Tibial artery (tissue), 4 donors: ENCODE data around the gene GRK4.

Source experiments
- DNase-seq, 2 donors: peaks; one replicate each; pipeline ENCODE4 v3.0.0-alpha.2; 2019
- H3K27ac ChIP-seq, 2 donors: fragments of 200-600 bp; sonication (generic) in 1 of 2; 1 replicate in 1 of 2; 2 replicates in 1 of 2; pipeline ENCODE4 v1.5.1; 2018 to 2019; ENCODE audit warnings: mild to moderate bottlenecking in 1 of 2
- H3K27me3 ChIP-seq, 2 donors: fragments of 200-600 bp; sonication (generic) in 1 of 2; one replicate each; pipeline versions ENCODE4 v1.5.1 to v1.6.0; 2016 to 2019
- H3K36me3 ChIP-seq, 3 donors: fragments of 200-600 bp; sonication (generic) in 2 of 3; one replicate each; pipeline ENCODE4 v1.5.1; 2016 to 2019; ENCODE audit warnings: mild to moderate bottlenecking in 2 of 3
- H3K4me1 ChIP-seq, 4 donors: fragments of 200-600 bp; sonication (generic) in 2 of 4; 1 replicate in 3 of 4; 2 replicates in 1 of 4; pipeline ENCODE4 v1.5.1; 2016 to 2019
- H3K4me3 ChIP-seq, 2 donors: fragments of 200-600 bp; sonication (generic) in 1 of 2; 1 replicate in 1 of 2; 2 replicates in 1 of 2; pipeline ENCODE4 v1.5.1; 2018 to 2019; ENCODE audit warnings: mild to moderate bottlenecking in 2 of 2
- H3K9me3 ChIP-seq, 3 donors: fragments of 200-600 bp; sonication (generic) in 1 of 3; one replicate each; pipeline ENCODE4 v1.5.1; 2016 to 2019
- intact Hi-C: fragments of 100-400 bp; cut with DNase I; formaldehyde crosslinking; loops from one replicate; pipeline ENCODE4 v1.15.0; 2023; ENCODE audit warnings: low total_unique reads
- TF ChIP-seq, protein P1 (sequence below), 2 experiments: fragments of 200-600 bp in 1 of 2; fragments of 450-650 bp in 1 of 2; IDR thresholded peaks; one replicate each; pipeline ENCODE4 v1.5.1; 2017 to 2019; ENCODE audit warnings: antibody characterized with exemption in 2 of 2, mild to moderate bottlenecking in 1 of 2, moderate library complexity in 1 of 2

Gene GRK4

DNA sequence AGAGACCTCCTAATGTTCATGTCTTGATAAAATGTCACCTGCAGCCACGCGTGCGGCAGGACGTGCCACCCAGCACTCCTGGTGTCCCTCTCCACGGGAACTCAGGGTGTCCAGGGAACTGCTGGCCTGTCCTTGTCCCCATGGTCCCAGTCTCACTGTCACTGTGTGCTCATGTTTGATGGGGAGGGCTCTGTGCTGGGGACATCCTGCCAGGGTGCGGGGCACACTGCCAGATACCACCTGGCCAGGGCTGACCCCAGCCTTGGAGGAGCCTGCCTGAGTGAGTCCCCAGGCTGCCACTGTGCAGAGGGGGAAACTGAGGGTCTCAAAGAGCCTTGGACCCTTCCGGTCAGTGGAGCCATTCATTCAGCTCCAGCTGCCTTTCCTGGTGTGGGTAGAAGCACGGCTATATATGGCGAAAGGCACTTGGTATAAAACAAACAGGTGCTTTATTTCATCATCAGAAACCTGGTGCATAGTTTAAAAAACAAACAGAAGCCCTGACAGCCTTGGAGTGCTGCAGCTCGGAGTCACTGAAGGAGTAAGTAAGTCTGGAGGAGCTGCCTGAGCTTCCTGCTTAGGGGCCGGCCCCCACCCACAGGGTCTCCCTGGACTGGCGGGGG is 33.1 kb upstream of the GRK4 start:
- TF ChIP-seq, protein P1, sequence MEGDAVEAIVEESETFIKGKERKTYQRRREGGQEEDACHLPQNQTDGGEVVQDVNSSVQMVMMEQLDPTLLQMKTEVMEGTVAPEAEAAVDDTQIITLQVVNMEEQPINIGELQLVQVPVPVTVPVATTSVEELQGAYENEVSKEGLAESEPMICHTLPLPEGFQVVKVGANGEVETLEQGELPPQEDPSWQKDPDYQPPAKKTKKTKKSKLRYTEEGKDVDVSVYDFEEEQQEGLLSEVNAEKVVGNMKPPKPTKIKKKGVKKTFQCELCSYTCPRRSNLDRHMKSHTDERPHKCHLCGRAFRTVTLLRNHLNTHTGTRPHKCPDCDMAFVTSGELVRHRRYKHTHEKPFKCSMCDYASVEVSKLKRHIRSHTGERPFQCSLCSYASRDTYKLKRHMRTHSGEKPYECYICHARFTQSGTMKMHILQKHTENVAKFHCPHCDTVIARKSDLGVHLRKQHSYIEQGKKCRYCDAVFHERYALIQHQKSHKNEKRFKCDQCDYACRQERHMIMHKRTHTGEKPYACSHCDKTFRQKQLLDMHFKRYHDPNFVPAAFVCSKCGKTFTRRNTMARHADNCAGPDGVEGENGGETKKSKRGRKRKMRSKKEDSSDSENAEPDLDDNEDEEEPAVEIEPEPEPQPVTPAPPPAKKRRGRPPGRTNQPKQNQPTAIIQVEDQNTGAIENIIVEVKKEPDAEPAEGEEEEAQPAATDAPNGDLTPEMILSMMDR (IDR thresholded peaks at IDR 0.05) = no peak
- Histone ChIP-seq H3K4me1 (peaks cover 0 to 29% (median 11%) of the 10 kb centered on the region in 4 donors), H3K9me3 (no peaks in the 10 kb centered on the region), H3K27ac (peak overlapping the region; percentile 4 to 29), H3K27me3 (no peaks in the 10 kb centered on the region), H3K4me3 (no peak overlapping the region), H3K36me3 (peaks cover 24 to 76% (median 58%) of the 10 kb centered on the region in 3 donors)
- intact Hi-C loops = loop anchor here (10.0 kb wide), 2 partner anchors 165 to 1955 kb away; partner anchors contain the start of gene DGKQ
- DNase-seq = peak; percentile 17 to 63

DNA sequence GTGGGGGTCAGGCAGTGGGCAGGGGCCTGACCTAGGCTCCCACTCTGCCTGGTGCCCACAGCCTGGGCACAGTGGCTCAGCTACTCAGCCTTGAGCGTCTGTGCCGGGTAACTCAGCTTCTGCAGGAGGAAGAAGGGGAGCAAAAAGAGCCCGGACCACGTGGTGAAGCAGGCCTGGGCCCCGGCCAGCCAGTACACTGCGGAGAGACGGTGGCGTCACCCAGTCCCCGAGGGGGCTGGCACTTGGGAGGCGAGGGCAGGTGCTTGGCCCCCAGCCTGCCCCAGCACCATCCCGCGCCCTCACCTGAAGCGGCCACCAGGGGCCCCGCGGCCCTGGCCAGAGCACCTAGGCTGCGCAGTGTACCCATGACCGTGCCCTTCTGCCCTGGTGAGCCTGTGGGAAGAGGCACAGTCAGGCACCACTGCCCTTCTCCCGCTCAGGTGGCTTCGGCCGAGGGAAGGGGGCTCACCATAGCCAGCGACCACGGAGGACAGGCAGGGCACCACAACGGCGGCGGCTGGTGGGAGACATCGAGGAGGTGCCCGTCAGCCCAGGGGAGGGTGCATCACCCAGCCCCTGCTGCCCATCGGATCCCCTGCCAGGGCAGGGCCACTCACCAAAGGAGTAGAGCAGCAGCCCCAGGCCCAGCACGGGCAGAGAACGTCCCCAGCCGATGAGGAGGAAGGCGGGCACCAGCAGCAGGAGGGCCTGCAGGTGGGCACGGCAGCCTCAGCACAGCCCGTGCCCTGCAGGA is 32.4 kb upstream of the GRK4 start:
- TF ChIP-seq, protein P1 (IDR thresholded peaks at IDR 0.05) = no peak
- H3K9me3 ChIP-seq = no peaks in the 10 kb centered on the region
- H3K27me3 ChIP-seq = no peaks in the 10 kb centered on the region
- intact Hi-C loops = loop anchor here (10.0 kb wide), 2 partner anchors 166 to 1956 kb away; partner anchors contain the start of gene DGKQ
- H3K36me3 ChIP-seq = peaks cover 21 to 69% (median 53%) of the 10 kb centered on the region in 3 donors
- peaks cover 0 to 36% (median 18%) of the 10 kb centered on the region in 4 donors for H3K4me1 ChIP-seq
- H3K4me3 ChIP-seq = no peak overlapping the region
- DNase-seq = peak; percentile 23 to 72
- peak overlapping the region; percentile 4 to 29 for H3K27ac ChIP-seq

DNA sequence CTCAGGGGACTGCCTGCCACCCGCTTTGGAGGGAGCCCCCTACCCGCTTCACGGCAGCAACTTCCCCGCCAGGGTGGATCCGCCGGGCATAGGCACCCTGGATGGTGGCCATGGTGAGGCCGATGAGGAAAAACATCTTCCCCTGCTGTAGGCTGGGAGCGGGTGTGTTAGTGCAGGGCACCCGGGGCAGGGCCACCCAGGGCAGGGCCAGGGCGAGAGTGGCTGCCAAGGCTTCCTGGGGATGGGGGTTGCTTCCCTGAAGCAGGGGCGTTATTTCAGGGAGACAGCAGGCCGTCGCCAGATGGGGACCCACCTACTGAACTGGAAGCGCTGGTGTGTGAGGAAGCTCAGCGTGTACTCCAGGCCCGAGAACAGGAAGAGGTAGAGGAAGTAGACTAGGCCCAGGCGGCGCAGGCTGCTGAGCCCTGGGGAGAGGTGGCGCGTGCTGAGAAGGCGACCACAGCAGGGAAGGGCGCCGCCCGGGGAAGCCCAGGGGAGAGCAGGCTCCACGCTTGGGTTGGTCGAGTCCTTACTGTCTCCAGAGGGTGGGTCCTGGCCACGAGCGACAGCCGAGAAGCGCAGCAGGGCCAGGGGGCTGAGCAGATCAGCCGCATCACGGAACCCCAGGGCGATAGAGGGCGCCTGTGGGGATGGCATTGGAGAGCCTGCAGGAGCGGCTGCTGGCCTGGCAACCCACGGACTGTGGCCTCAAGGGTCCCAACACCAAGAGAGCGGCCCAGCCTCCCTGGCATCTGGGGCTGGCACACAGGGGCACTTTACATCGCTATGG is 31.7 kb upstream of the GRK4 start:
- peak; percentile 69 to 81 for DNase-seq
- intact Hi-C loops = loop anchor here (10.0 kb wide), 2 partner anchors 167 to 1957 kb away; partner anchors contain the start of gene DGKQ
- TF ChIP-seq, protein P1 (IDR thresholded peaks at IDR 0.05) = no peak
- Histone ChIP-seq H3K27me3 (no peaks in the 10 kb centered on the region), H3K9me3 (no peaks in the 10 kb centered on the region), H3K4me1 (peaks cover 0 to 44% (median 22%) of the 10 kb centered on the region in 4 donors), H3K36me3 (peaks cover 13 to 62% (median 46%) of the 10 kb centered on the region in 3 donors), H3K4me3 (no peak overlapping the region), H3K27ac (peak overlapping the region in 1 of 2 donors; percentile 92)

DNA sequence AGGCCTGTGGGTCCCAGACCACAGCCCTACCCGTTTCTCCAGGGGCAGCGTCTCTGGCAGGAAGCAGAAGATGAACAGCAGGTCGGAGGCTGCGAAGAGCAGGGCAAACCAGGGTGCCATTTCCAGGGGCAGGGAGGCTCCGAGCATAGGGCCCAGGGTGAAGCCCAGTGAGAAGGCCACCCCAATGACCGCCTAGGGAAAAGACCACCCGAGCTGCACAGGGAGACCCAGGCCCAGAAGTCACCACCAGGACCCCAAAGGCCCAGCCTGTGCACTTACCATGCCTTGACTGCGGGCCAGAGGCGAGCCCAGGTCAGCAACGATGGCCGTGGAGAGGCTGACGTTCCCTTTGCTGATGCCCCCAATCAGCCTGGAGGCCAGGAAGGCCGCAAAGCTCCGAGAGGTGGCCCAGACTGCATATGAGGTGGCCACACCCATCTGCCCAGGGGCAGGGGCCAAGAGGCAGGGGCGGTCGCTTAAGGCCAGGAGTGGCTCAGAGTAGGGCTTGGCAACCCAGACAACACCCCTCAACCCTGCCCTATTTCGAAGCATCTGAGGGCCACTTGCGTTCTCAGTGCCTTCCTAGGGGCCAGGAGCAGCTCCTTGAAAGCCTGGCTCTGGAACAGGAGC is 30.9 kb upstream of the GRK4 start:
- Histone ChIP-seq H3K27ac (peak overlapping the region; percentile 82 to 92), H3K36me3 (peaks cover 6 to 60% (median 45%) of the 10 kb centered on the region in 3 donors), H3K4me1 (peaks cover 0 to 51% (median 27%) of the 10 kb centered on the region in 4 donors), H3K9me3 (no peaks in the 10 kb centered on the region), H3K4me3 (no peak overlapping the region), H3K27me3 (no peaks in the 10 kb centered on the region)
- DNase-seq = peak; percentile 22 to 69
- TF ChIP-seq, protein P1 (IDR thresholded peaks at IDR 0.05) = no peak
- intact Hi-C loops = loop anchor here (10.0 kb wide), 2 partner anchors 168 to 1958 kb away; partner anchors contain the start of gene DGKQ
